SU-DHL-6 (cell line): ENCODE measurements around the gene AMOTL1.

ENCODE experiments used
- EZH2phosphoT487 ChIP-seq: fragments of 200-600 bp; sonication (generic), shearing (Covaris generic); conservative IDR thresholded peaks from 2 replicates; pipeline ENCODE4 v1.6.1; 2018; ENCODE audit warnings: mild to moderate bottlenecking, antibody characterized with exemption, low read length, moderate library complexity, mixed read lengths
- TF ChIP-seq, protein P1 (sequence below): fragments of 200-600 bp; sonication (generic); IDR thresholded peaks from one replicate; pipeline ENCODE4 v1.5.1; 2017; ENCODE audit warnings: antibody characterized with exemption, mild to moderate bottlenecking, low read length, moderate library complexity; ENCODE audit not compliant: insufficient read depth, poor library complexity, severe bottlenecking

DNA sequence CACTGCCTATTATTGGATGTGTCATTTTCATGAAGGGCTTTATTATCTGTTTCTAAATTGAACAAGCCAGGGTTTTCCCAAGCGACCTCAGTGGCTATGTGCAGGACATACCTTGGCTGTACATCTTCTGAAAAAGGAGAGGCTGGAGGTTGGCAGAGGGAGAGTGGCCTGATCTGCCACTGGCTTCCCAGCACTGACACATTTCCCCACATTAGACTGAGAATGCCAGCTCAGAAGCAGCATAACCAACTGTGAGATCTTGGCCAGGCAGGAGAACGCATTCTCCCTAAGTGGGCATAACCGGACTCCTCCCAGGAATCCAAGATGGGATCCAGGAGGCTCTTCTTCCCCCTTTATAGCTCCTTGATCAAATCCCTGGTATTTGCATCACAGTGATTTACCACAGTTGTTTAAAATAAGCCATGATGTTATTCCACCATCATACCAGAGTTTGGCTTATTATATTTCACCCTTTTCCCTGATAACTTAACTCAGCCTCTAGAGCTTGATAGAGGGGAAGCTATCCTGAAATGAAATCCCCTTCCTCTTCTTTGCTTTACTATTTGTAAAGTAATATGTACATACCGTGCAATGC, 33.8 kb downstream of the AMOTL1 start:
- TF ChIP-seq, protein P1, sequence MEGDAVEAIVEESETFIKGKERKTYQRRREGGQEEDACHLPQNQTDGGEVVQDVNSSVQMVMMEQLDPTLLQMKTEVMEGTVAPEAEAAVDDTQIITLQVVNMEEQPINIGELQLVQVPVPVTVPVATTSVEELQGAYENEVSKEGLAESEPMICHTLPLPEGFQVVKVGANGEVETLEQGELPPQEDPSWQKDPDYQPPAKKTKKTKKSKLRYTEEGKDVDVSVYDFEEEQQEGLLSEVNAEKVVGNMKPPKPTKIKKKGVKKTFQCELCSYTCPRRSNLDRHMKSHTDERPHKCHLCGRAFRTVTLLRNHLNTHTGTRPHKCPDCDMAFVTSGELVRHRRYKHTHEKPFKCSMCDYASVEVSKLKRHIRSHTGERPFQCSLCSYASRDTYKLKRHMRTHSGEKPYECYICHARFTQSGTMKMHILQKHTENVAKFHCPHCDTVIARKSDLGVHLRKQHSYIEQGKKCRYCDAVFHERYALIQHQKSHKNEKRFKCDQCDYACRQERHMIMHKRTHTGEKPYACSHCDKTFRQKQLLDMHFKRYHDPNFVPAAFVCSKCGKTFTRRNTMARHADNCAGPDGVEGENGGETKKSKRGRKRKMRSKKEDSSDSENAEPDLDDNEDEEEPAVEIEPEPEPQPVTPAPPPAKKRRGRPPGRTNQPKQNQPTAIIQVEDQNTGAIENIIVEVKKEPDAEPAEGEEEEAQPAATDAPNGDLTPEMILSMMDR: no peak
- no peak for TF ChIP-seq EZH2phosphoT487
